ENCODE data around the gene ZBED3. TPM values are rescaled to one million over a fixed set of nuclear protein-coding genes. Genes with fewer than 3 reads are reported as not detected.

ZBED3 gene, protein sequence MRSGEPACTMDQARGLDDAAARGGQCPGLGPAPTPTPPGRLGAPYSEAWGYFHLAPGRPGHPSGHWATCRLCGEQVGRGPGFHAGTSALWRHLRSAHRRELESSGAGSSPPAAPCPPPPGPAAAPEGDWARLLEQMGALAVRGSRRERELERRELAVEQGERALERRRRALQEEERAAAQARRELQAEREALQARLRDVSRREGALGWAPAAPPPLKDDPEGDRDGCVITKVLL
- 1.1 and 4.7 TPM in 2 replicates for total RNA-seq

DNA sequence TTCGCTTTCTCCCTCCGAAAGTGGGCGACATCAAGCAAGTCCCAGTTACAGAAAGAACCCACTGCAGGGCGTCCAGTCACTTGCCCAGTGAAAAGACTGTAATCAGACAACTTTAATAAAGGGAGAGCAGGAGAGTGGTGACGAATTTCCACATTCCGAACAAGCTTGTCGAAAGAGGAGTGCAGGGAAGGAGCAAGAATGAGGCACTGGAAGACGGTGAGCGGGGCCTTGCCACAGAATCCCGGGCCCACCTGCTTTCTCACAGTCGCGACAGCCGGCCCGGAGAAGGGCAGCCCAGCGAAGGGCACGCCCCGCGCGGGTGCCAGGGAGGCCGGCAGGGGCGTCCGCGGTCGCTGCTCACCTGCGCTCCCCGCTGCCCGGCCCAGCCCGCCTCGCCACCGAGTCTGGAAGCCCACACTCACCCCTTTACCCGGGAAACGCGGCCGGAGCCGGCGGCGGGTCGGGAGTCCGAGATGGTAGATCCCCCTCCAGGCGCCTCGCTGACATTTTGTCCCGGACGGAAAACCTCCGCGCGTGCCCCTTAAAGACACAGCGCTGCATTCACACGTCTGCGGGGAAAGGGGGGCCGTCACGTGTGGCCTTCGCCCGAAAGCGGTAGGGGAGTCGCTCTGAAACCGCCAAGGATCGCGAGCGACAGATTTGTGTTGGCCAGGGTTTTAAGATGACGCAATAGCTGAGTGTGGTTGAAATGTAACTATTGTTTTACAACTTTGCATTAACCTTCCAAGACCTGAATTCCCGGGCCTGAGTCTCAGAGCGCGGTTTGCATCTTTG lies at the start of gene ZBED3:
Gene ZBED3, minus strand, starts transcription at position 597 of the 795 bp plus-strand sequence. CDS start 9,407 bp downstream, outside the sequence.
- DNase-seq (ENCODE audit: insufficient read length, low spot score, missing footprints): peak; percentile 90
- H4K20me1 ChIP-seq (ENCODE audit: insufficient read depth, low read length): no peaks in the 10 kb centered on the region
- peak within 1 kb of the TSS; percentile 69 for H3K27ac ChIP-seq (ENCODE audit: low read depth, low read length)
- H3K36me3 ChIP-seq (ENCODE audit: insufficient read depth, low read length): no peaks in the 10 kb centered on the region
- H3K4me3 ChIP-seq (ENCODE audit: insufficient read depth, low read length): peak within 1 kb of the TSS; percentile 87
- peaks cover 11% of the 10 kb centered on the region for H3K4me1 ChIP-seq (ENCODE audit: insufficient read depth, low read length)
- H3K4me2 ChIP-seq (ENCODE audit: insufficient read depth, low read length): peak within 1 kb of the TSS; percentile 96
- H3K79me2 ChIP-seq (ENCODE audit: insufficient read depth, low read length): no peaks in the 10 kb centered on the region
- no peaks in the 10 kb centered on the region for H3K9me3 ChIP-seq (ENCODE audit: low read depth, low read length)
- H3K27me3 ChIP-seq (ENCODE audit: insufficient read depth, low read length): no peaks in the 10 kb centered on the region
- TF ChIP-seq, protein P1, sequence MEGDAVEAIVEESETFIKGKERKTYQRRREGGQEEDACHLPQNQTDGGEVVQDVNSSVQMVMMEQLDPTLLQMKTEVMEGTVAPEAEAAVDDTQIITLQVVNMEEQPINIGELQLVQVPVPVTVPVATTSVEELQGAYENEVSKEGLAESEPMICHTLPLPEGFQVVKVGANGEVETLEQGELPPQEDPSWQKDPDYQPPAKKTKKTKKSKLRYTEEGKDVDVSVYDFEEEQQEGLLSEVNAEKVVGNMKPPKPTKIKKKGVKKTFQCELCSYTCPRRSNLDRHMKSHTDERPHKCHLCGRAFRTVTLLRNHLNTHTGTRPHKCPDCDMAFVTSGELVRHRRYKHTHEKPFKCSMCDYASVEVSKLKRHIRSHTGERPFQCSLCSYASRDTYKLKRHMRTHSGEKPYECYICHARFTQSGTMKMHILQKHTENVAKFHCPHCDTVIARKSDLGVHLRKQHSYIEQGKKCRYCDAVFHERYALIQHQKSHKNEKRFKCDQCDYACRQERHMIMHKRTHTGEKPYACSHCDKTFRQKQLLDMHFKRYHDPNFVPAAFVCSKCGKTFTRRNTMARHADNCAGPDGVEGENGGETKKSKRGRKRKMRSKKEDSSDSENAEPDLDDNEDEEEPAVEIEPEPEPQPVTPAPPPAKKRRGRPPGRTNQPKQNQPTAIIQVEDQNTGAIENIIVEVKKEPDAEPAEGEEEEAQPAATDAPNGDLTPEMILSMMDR (IDR thresholded peaks at IDR 0.05; ENCODE audit: extremely low read depth, low read depth, low read length): no peak
- peak within 1 kb of the TSS; percentile 97 for H2AFZ ChIP-seq (ENCODE audit: low read length)

DNA sequence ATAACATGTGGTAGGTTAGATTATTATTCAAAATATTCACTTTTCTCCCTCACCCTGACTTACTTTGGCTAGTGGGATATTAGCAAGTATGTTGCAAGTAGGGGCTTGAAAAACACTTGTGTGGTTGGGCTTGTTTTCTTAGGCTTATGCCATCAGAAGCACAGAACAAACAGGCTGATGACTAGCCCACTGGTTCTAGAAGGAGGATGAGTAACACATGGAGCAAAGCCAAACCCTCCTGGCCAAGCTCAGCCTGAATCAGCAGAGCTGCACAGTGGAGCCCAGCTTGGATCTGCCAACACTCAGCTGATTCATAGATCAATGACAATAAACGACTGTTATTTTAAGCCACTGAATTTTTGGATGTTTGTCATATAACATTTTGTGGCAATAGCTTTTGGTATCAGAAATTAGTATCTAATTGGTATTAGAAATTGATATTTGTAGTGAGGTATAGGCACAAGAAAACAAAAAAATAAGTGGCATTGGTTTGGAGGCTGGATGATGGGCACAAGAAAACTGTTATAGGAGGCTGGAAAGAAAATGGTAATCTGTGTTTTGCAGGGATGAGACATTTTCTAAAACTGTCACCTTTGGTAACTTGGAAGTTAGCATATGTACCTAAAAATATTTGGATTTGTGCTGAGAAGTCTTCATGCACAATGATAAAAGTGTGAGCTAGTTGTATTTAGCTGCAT lies 46.1 kb upstream of the ZBED3 start:
- no peaks in the 10 kb centered on the region for H3K9me3 ChIP-seq (ENCODE audit: low read depth, low read length)
- H2AFZ ChIP-seq (ENCODE audit: low read length): no peak overlapping the region
- DNase-seq (ENCODE audit: insufficient read length, low spot score, missing footprints): peak; percentile 38
- peaks cover 64% of the 10 kb centered on the region for H3K27me3 ChIP-seq (ENCODE audit: insufficient read depth, low read length)
- no peaks in the 10 kb centered on the region for H4K20me1 ChIP-seq (ENCODE audit: insufficient read depth, low read length)
- H3K4me3 ChIP-seq (ENCODE audit: insufficient read depth, low read length): no peak overlapping the region
- TF ChIP-seq, protein P1 (IDR thresholded peaks at IDR 0.05; ENCODE audit: extremely low read depth, low read depth, low read length): no peak
- no peak overlapping the region for H3K27ac ChIP-seq (ENCODE audit: low read depth, low read length)
- H3K36me3 ChIP-seq (ENCODE audit: insufficient read depth, low read length): no peaks in the 10 kb centered on the region
- no peaks in the 10 kb centered on the region for H3K79me2 ChIP-seq (ENCODE audit: insufficient read depth, low read length)
- H3K4me1 ChIP-seq (ENCODE audit: insufficient read depth, low read length): peaks cover 13% of the 10 kb centered on the region
- peak overlapping the region; percentile 8 for H3K4me2 ChIP-seq (ENCODE audit: insufficient read depth, low read length)

DNA sequence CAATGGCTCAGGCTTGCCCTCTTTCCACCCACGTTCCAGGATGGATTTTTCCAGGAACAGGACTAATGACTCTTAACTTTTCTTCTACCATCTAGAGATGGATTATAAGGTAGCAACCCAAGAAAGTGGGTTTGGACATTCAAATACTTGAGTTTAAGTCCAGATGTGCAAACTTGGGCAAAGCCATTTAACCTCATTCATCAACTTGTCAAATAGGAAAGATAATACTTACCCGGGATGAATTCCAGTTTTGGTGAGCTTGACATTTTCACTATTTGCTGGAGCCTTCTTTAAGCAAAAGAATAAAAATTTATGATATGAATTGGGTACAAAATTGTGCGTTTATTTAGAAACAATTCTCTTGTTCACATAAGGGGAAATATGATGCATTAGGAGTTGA lies 44.3 kb upstream of the ZBED3 start:
- Histone ChIP-seq H4K20me1 (ENCODE audit: insufficient read depth, low read length) (no peaks in the 10 kb centered on the region), H3K4me1 (ENCODE audit: insufficient read depth, low read length) (peaks cover 13% of the 10 kb centered on the region), H2AFZ (ENCODE audit: low read length) (no peak overlapping the region), H3K4me3 (ENCODE audit: insufficient read depth, low read length) (no peak overlapping the region), H3K36me3 (ENCODE audit: insufficient read depth, low read length) (no peaks in the 10 kb centered on the region), H3K9me3 (ENCODE audit: low read depth, low read length) (no peaks in the 10 kb centered on the region), H3K4me2 (ENCODE audit: insufficient read depth, low read length) (no peak overlapping the region), H3K79me2 (ENCODE audit: insufficient read depth, low read length) (no peaks in the 10 kb centered on the region), H3K27me3 (ENCODE audit: insufficient read depth, low read length) (peaks cover 64% of the 10 kb centered on the region), H3K27ac (ENCODE audit: low read depth, low read length) (no peak overlapping the region)
- TF ChIP-seq, protein P1 (IDR thresholded peaks at IDR 0.05; ENCODE audit: extremely low read depth, low read depth, low read length): no peak
- DNase-seq (ENCODE audit: insufficient read length, low spot score, missing footprints): no peak
